Activated CD4-positive, alpha-beta T cell treated with anti-CD3 and anti-CD28 coated beads, Interleukin-2, amount 10 ng/mL, durations not matched to agents 24 days and 14 days (primary cell): ENCODE measurements around the gene PPP1CB. TPM values are rescaled to one million over a fixed set of nuclear protein-coding genes. Genes with fewer than 3 reads are reported as not detected.

ENCODE experiments used
- DNase-seq: peaks from one replicate; pipeline ENCODE4 v3.0.0; 2022
- H3K27ac Mint-ChIP-seq: one replicate; pipeline ENCODE4 v1.8.0; 2022; ENCODE audit warnings: mild to moderate bottlenecking, mixed read lengths
- H3K27me3 Mint-ChIP-seq: one replicate; pipeline ENCODE4 v1.8.0; 2022; ENCODE audit warnings: mixed read lengths
- H3K36me3 Mint-ChIP-seq: one replicate; pipeline ENCODE4 v1.8.0; 2022; ENCODE audit warnings: low read depth, mild to moderate bottlenecking, mixed read lengths
- H3K4me1 Mint-ChIP-seq: one replicate; pipeline ENCODE4 v1.8.0; 2021; ENCODE audit warnings: mixed read lengths
- H3K4me3 Mint-ChIP-seq: one replicate; pipeline ENCODE4 v1.8.0; 2022; ENCODE audit warnings: mild to moderate bottlenecking, moderate library complexity, mixed read lengths
- H3K9me3 Mint-ChIP-seq: one replicate; pipeline ENCODE4 v1.8.0; 2021; ENCODE audit warnings: mixed read lengths
- intact Hi-C: fragments of 100-400 bp; cut with micrococcal nuclease; formaldehyde crosslinking; loops from one replicate; pipeline ENCODE4 v1.15.1; 2023
- total RNA-seq: library from RNA; stranded (reverse); gene quantifications from 2 replicates; pipeline ENCODE4 v1.2.3, GENCODE V29; 2022

The PPP1CB gene
- total RNA-seq, 1 donor from 2014 or later: 246 TPM

DNA sequence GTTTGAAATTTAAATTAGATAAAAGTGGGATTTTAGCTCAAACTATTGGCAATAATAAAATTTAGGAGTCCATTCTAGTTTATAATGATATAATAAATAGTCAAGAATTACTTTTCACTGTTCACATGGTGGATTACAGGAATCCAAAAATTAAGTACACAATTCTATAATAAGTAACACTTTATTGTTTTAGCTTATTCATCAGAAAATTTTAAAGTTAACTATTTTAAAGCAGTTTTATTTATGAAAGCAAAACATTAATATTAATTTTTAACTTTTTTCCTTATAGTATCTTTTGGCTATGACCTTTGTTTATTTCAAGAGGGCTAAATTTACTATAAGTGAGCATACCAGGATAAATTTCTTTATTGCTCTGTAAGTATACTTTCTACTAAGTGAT, 70.4 kb downstream of the PPP1CB start:
- H3K4me3 Mint-ChIP-seq: no peak overlapping the region
- H3K27me3 Mint-ChIP-seq: peaks cover 5% of the 10 kb centered on the region
- no peak for DNase-seq
- H3K27ac Mint-ChIP-seq: no peak overlapping the region
- no peaks in the 10 kb centered on the region for H3K9me3 Mint-ChIP-seq
- intact Hi-C loops: loop anchor here (5.0 to 10.0 kb wide), 4 partner anchors 75 to 1020 kb away; no protein-coding TSS in a partner anchor
- H3K36me3 Mint-ChIP-seq: no peaks in the 10 kb centered on the region
- H3K4me1 Mint-ChIP-seq: peaks cover 5% of the 10 kb centered on the region

DNA sequence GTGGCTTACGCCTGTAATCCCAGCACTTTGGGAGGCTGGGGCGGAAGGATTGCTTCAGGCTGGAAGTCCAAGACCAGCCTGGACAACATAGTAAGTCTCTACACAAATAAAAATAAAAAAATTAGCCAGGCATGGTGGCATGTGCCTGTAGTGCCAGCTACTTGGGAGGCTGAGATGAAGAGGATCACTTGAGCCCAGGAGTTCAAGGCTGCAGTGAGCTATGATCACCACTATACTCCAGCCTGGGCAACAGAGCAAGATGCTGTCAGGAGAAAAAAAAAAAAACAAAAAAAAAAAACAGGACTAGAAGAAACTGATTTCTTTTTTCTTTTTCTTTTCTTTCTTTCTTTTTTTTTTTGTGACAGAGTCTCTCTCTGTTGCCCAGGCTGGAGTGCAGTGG, 72.6 kb downstream of the PPP1CB start:
- DNase-seq: no peak
- H3K4me3 Mint-ChIP-seq: no peak overlapping the region
- H3K27me3 Mint-ChIP-seq: peaks cover 5% of the 10 kb centered on the region
- H3K4me1 Mint-ChIP-seq: peaks cover 8% of the 10 kb centered on the region
- intact Hi-C loops: loop anchor here (5.0 to 10.0 kb wide), 4 partner anchors 73 to 1018 kb away; no protein-coding TSS in a partner anchor
- H3K36me3 Mint-ChIP-seq: no peaks in the 10 kb centered on the region
- H3K9me3 Mint-ChIP-seq: no peaks in the 10 kb centered on the region
- H3K27ac Mint-ChIP-seq: no peak overlapping the region

DNA sequence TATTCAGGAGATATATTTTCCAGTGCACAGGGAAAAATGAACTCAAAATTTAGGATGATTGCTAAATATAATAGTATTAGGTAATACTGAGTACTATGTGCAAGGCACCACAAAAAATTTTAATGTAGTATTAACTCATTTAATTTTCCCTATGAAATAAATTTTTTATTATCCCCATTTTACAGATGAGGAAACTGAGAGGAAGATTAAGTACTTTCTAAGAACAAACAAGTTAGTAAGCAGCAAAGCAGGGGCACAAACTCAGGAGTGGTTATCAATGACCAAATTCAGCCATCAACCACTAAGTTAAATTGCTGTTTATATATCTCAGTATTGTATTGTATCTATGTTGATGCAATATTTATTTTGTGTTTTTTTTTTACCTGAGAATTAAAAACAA, 73.2 kb downstream of the PPP1CB start:
- intact Hi-C loops: loop anchor here (5.0 to 10.0 kb wide), 4 partner anchors 72 to 1017 kb away; no protein-coding TSS in a partner anchor
- DNase-seq: no peak
- H3K36me3 Mint-ChIP-seq: no peaks in the 10 kb centered on the region
- H3K4me3 Mint-ChIP-seq: no peak overlapping the region
- peaks cover 8% of the 10 kb centered on the region for H3K4me1 Mint-ChIP-seq
- peaks cover 5% of the 10 kb centered on the region for H3K27me3 Mint-ChIP-seq
- no peaks in the 10 kb centered on the region for H3K9me3 Mint-ChIP-seq
- H3K27ac Mint-ChIP-seq: no peak overlapping the region

DNA sequence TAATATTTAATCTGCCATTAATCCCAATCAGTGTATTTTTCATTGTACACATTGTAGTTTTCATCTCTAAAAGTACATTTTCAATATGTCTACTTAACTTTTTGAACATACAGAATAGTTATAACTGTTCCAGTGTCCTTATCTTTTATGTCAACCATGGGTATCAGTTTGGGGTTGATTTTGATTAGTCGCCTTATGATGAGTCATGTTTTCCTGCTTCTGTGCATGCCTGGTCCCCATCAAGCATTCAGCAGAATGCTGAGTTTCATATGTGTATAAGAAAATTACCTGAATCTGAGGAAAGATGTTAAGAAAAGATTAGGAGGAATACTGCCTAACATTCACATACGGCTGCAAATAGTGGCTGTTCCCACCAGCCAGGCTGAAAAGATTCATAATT, 76.8 kb downstream of the PPP1CB start:
- Mint-ChIP-seq H3K27me3 (peaks cover 3% of the 10 kb centered on the region), H3K9me3 (no peaks in the 10 kb centered on the region), H3K4me1 (peaks cover 6% of the 10 kb centered on the region), H3K4me3 (no peak overlapping the region), H3K36me3 (no peaks in the 10 kb centered on the region), H3K27ac (no peak overlapping the region)
- intact Hi-C loops: loop anchor here (10.0 kb wide), 1 partner anchor 186 kb away; no protein-coding TSS in a partner anchor
- DNase-seq: no peak

DNA sequence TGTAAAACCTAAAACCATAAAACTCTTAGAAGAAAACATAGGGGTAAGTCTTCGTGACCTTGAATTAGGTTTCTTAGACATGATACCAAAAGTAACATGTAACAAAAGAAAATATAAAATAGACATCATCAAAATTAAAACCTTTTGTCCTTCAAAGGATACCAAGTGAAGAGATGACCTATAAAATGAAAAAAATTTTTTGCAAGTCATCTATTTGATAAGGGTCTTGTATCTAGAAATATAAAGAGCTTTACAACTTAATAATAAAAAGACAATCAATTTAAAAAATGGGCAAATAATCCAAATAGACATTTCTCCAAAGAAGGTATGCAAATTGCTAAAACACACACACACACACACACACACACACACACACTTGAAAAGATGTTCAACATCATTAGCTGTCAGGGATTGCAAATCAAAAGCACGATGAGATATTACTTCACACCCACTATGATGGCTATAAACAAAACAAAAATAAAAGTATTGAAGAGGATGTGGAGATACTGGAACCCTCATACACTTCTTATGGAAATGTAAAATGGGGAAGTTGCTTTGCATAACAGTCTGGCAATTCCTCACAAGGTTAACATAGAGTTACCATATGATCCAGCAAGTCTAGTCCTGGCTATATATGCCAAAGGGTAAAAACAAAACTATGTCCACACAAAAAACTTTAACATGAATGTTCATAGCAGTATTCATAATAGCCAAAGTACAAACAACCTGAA, 82.3 kb downstream of the PPP1CB start:
- Mint-ChIP-seq H3K36me3 (no peaks in the 10 kb centered on the region), H3K9me3 (no peaks in the 10 kb centered on the region), H3K4me3 (no peak overlapping the region), H3K4me1 (no peaks in the 10 kb centered on the region), H3K27me3 (peaks cover 5% of the 10 kb centered on the region), H3K27ac (no peak overlapping the region)
- no peak for DNase-seq
- intact Hi-C loops: no loop called here

DNA sequence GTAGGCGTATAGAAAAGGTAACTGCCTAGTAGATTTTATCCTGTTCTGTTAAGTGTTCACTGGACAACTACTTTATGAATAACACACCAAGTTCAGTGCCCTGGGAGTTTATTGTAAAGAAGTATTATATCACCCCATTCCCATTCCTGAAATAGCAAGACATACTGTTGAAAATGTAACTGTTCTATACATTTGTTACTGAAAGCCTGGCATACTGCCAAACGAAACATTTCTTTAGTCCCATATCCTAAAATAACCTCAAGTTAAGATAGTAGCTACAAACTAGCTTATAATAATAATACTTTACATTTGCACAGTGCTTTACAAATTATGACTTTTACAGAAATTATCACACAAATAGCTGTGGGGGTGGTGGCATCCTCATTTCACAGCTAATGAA, 84.2 kb downstream of the PPP1CB start:
- H3K4me1 Mint-ChIP-seq: no peaks in the 10 kb centered on the region
- intact Hi-C loops: no loop called here
- no peak for DNase-seq
- H3K4me3 Mint-ChIP-seq: no peak overlapping the region
- peaks cover 5% of the 10 kb centered on the region for H3K27me3 Mint-ChIP-seq
- H3K27ac Mint-ChIP-seq: no peak overlapping the region
- no peaks in the 10 kb centered on the region for H3K9me3 Mint-ChIP-seq
- H3K36me3 Mint-ChIP-seq: no peaks in the 10 kb centered on the region

DNA sequence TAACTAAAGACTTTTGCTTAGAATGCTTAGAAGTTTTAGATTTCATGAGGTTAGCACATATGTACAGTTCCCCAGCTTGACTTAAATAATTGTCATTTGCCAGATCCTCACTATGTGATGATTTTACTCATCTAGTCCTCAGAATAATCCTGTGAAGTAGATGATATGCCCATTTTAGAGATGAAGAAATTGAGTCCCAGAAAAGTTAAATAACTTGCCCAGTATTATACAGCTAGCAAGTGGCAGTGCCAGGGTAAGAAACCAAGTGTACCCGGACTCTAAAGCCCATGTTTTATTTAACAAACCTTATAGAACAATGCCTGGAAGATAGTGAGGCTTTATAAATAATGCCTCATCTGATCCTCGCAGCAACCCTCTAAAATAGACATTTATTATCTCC, 87.3 kb downstream of the PPP1CB start:
- intact Hi-C loops: no loop called here
- Mint-ChIP-seq H3K27ac (no peak overlapping the region), H3K36me3 (no peaks in the 10 kb centered on the region), H3K9me3 (no peaks in the 10 kb centered on the region), H3K27me3 (peaks cover 5% of the 10 kb centered on the region), H3K4me3 (no peak overlapping the region), H3K4me1 (no peaks in the 10 kb centered on the region)
- no peak for DNase-seq

DNA sequence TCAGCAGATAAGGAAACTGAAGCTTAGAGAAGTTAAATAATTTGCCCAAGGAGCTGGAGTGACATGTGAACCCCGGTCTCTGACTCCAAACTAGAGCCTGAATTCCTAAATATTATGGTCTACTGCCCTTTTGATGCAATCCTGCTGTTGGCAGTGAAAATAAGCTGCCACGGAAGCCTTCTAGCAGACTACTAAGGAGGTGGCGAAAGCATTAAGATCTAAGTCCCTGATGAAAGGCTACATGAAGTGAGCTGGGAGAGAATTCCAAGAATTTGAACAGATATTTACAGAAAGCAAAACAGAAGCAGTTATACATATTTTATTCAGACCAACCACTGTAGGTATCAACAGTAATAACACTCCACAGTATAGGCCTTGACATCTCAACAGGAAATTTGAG, 90.4 kb downstream of the PPP1CB start:
- Mint-ChIP-seq H3K4me1 (no peaks in the 10 kb centered on the region), H3K27me3 (no peaks in the 10 kb centered on the region), H3K4me3 (no peak overlapping the region), H3K27ac (no peak overlapping the region), H3K9me3 (no peaks in the 10 kb centered on the region), H3K36me3 (peaks cover 3% of the 10 kb centered on the region)
- no peak for DNase-seq
- intact Hi-C loops: no loop called here

Other genes with a start within 250 kb of the PPP1CB start
- 1.9 TPM in 2 replicates for gene SPDYA, start 59.0 kb downstream of the PPP1CB start, total RNA-seq
- 18.9 and 20.1 TPM in 2 replicates for gene TRMT61B, start 118.5 kb downstream of the PPP1CB start, total RNA-seq
- 181 and 190 TPM in 2 replicates for gene WDR43, start 142.8 kb downstream of the PPP1CB start, total RNA-seq
- gene TOGARAM2, start 229.5 kb downstream of the PPP1CB start, total RNA-seq: 4.8 and 6.7 TPM in 2 replicates